ENCODE results near the gene LMNB1. TPM values are rescaled to one million over a fixed set of nuclear protein-coding genes. Genes with fewer than 3 reads are reported as not detected.
"Not testable (repeated sequence)": the region's sequence is repeated elsewhere in the genome, so short reads cannot be mapped to it uniquely, and the experiment has no call there.

LMNB1 gene
- total and polyA plus RNA-seq, 11 donors = 0.27 to 27.8 (median 1.8) TPM

DNA sequence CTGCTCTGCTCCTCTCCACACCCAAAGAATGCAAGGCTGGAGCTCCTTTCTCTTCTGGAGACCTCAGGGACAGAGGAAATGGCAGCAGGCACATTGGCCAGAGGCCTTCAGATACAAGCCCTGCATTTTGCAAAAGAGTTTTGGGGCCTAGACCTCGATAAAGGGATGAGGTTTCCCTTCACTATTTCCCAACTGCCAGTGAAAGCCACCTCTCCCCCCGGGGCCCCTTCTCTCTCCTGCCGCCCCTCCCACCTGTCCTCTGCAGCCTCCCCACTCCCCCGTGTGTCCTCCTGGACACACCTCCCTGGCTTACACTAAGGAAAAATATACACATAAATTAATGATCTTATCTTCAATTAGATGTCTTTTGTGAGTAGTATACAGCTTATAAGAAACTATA, 21.3 kb upstream of the LMNB1 start:
- H3K9me3 ChIP-seq = no peaks in the 10 kb centered on the region
- H3K4me3 ChIP-seq = no peak overlapping the region
- H3K27ac ChIP-seq = no peak overlapping the region
- H3K4me1 ChIP-seq = peaks cover 0 to 21% (median 0%) of the 10 kb centered on the region in 12 donors
- intact Hi-C loops (cut with DNase I) = no loop called here
- TF ChIP-seq, protein P1, sequence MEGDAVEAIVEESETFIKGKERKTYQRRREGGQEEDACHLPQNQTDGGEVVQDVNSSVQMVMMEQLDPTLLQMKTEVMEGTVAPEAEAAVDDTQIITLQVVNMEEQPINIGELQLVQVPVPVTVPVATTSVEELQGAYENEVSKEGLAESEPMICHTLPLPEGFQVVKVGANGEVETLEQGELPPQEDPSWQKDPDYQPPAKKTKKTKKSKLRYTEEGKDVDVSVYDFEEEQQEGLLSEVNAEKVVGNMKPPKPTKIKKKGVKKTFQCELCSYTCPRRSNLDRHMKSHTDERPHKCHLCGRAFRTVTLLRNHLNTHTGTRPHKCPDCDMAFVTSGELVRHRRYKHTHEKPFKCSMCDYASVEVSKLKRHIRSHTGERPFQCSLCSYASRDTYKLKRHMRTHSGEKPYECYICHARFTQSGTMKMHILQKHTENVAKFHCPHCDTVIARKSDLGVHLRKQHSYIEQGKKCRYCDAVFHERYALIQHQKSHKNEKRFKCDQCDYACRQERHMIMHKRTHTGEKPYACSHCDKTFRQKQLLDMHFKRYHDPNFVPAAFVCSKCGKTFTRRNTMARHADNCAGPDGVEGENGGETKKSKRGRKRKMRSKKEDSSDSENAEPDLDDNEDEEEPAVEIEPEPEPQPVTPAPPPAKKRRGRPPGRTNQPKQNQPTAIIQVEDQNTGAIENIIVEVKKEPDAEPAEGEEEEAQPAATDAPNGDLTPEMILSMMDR (IDR thresholded peaks at IDR 0.05) = no peak
- no peak for TF ChIP-seq POLR2A (IDR thresholded peaks at IDR 0.05)
- no peaks in the 10 kb centered on the region for H3K36me3 ChIP-seq
- WGBS, 4 donors = 69 to 81% (median 76%) methylated on average over 4 of the region's 4 CpGs
- ATAC-seq (no peak), DNase-seq (no peak)
- H3K27me3 ChIP-seq = peaks cover 0 to 4% (median 0%) of the 10 kb centered on the region in 9 donors

DNA sequence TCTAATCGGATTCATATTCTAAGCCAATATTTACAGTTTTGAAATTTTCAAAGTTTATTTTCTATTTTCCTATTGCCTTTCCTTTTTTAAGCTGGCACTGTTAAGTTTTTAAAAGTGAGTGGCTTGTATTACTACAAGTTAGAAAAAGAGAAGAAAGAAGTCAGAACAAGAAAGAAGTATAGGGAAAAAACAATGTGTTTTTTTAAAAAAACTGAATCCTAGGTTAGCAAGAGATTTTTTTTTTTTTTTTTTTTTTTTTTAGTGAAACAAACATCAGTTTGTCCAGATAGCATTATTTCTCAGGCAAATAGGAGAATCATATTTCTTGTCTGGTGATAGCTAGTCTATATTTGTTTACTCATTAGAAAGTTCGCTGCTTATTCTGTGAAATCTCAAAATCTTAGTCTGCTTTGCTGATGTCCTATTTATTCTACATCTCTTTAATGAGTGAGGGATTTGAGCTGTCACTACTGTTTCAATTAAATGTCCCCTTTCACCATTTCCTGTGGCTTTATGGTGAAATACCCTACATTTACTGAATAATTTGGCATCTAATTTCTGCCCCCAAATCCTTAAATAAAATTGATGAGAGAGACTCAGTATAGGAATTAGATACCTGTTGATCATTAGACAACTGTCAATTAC, 19.1 kb upstream of the LMNB1 start:
- Histone ChIP-seq H3K36me3 (no peaks in the 10 kb centered on the region), H3K9me3 (no peaks in the 10 kb centered on the region), H3K4me3 (no peak overlapping the region), H3K4me1 (peaks cover 0 to 21% (median 0%) of the 10 kb centered on the region in 12 donors), H3K27ac (peak overlapping the region in 1 of 12 donors; percentile 48), H3K27me3 (no peaks in the 10 kb centered on the region)
- TF ChIP-seq, protein P1 (IDR thresholded peaks at IDR 0.05) = no peak
- TF ChIP-seq POLR2A (IDR thresholded peaks at IDR 0.05) = no peak
- intact Hi-C loops (cut with DNase I) = no loop called here
- DNase-seq (no peak), ATAC-seq (no peak)
- WGBS, 4 donors = 71 to 85% (median 80%) methylated on average over 2 of the region's 2 CpGs

DNA sequence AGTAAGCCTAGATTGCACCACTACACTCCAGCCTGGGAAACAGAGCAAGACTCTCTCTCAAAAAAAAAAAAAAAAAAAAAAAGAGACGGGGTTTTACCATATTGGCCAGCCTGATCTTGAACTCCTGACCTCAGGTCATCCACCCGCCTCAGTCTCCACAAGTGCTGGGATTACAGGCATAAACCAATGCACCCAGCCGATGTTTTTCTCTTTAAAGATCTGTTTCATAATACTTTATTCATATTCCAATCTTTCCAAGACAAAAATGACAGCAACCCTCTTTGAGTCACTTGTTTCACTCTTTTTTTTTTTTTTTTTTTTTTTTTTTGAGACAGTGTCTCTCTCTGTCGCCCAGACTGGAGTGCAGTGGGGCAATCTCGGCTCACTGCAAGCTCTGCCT, 13.6 kb upstream of the LMNB1 start:
- H3K36me3 ChIP-seq = no peaks in the 10 kb centered on the region
- H3K27ac ChIP-seq = peak overlapping the region in 1 of 12 donors; percentile 87
- DNase-seq (no peak), ATAC-seq (no peak)
- TF ChIP-seq POLR2A (IDR thresholded peaks at IDR 0.05) = no peak
- TF ChIP-seq, protein P1 (IDR thresholded peaks at IDR 0.05) = no peak
- WGBS, 4 donors = 82 to 88% (median 87%) methylated on average over 5 of the region's 5 CpGs
- no peaks in the 10 kb centered on the region for H3K27me3 ChIP-seq
- no peaks in the 10 kb centered on the region for H3K9me3 ChIP-seq
- peaks cover 0 to 9% (median 0%) of the 10 kb centered on the region in 12 donors for H3K4me1 ChIP-seq
- H3K4me3 ChIP-seq = no peak overlapping the region
- intact Hi-C loops (cut with DNase I) = no loop called here

DNA sequence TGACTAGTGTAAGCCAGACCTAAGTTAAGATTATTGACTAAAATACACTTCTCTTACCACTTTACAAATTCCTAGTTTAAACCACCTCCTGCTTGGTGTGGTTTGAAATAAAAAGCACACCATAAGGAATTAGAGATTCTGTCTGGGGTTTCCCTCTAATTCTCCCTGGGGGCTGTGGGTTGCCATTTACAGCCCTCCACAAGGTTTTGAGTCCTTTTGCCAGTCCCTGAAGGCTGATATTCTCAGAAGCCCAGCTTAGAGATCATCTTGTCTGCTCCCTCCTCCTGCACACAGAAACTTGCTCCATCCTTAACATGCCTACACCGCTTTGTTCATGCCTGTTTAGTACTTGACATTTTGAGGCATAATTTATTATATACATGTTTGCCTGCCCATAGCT, 7.2 kb upstream of the LMNB1 start:
- DNase-seq (no peak), ATAC-seq (no peak)
- no peak overlapping the region for H3K4me3 ChIP-seq
- no peaks in the 10 kb centered on the region for H3K9me3 ChIP-seq
- no peaks in the 10 kb centered on the region for H3K36me3 ChIP-seq
- H3K4me1 ChIP-seq = no peaks in the 10 kb centered on the region
- intact Hi-C loops (cut with DNase I) = no loop called here
- H3K27ac ChIP-seq = no peak overlapping the region
- no peaks in the 10 kb centered on the region for H3K27me3 ChIP-seq
- TF ChIP-seq POLR2A (IDR thresholded peaks at IDR 0.05) = no peak
- 93 to 100% (median 95%) methylated on average over 1 of the region's 1 CpG for WGBS, 4 donors

DNA sequence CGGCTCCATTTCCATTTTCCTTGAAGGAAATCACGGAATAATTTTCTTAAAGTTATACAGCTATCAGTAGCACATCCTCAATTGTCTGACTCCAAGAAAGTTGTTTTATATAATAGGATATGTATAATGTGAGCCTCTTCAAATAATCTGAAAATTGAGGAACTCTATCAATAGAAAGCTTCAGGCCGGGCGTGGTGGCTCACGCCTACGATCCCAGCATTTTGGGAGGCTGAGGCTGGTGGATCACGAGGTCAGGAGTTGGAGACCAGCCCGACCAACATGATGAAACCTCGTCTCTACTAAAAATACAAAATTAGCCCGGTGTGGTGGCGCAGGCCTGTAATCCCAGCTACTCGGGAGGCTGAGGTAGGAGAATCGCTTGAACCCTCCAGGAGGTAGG, 3.4 kb upstream of the LMNB1 start:
- H3K36me3 ChIP-seq; intact Hi-C loops (cut with DNase I); ATAC-seq; H3K27me3 ChIP-seq; H3K27ac ChIP-seq; H3K4me3 ChIP-seq; DNase-seq; H3K9me3 ChIP-seq: not testable (repeated sequence)
- 86 to 95% (median 94%) methylated on average over 13 of the region's 13 CpGs for WGBS, 4 donors
- H3K4me1 ChIP-seq = peaks cover 0 to 24% (median 8%) of the 10 kb centered on the region in 12 donors

DNA sequence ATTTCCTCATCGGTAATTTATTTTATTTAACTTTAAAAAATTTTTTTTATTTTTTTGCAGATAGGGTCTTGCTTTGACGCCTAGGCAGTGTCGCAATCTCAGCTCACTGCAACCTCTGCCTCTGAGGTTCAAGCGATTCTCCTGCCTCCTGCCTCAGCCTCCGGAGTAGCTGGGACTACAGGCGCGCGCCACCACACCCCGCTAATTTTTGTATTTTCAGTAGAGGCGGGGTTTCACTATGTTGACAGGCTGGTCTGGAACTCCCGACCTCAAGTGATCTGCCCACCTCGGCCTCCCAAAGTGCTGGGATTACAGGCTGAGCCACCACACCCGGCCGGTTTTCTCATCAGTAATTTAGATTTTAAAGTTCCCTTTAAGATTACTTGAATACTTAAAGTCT, 2.3 kb upstream of the LMNB1 start:
- intact Hi-C loops (cut with DNase I); H3K27ac ChIP-seq; H3K36me3 ChIP-seq; ATAC-seq; H3K27me3 ChIP-seq; H3K9me3 ChIP-seq; H3K4me3 ChIP-seq; DNase-seq: not testable (repeated sequence)
- WGBS, 4 donors = 95 to 97% (median 97%) methylated on average over 14 of the region's 14 CpGs
- H3K4me1 ChIP-seq = peaks cover 0 to 30% (median 11%) of the 10 kb centered on the region in 12 donors
